HG03280 (cell line): Measurements from ENCODE around the gene POU2AF1.
A peak's percentile ranks its signal among the peaks of the same experiment; 100 is the strongest.

Source experiments
- ATAC-seq: cut with Tn5 transposase; IDR thresholded peaks from one replicate; pipeline ENCODE4 v1.9.1; 2021; ENCODE audit warnings: mild to moderate bottlenecking, moderate library complexity; ENCODE audit not compliant: unreplicated experiment

Gene POU2AF1

DNA sequence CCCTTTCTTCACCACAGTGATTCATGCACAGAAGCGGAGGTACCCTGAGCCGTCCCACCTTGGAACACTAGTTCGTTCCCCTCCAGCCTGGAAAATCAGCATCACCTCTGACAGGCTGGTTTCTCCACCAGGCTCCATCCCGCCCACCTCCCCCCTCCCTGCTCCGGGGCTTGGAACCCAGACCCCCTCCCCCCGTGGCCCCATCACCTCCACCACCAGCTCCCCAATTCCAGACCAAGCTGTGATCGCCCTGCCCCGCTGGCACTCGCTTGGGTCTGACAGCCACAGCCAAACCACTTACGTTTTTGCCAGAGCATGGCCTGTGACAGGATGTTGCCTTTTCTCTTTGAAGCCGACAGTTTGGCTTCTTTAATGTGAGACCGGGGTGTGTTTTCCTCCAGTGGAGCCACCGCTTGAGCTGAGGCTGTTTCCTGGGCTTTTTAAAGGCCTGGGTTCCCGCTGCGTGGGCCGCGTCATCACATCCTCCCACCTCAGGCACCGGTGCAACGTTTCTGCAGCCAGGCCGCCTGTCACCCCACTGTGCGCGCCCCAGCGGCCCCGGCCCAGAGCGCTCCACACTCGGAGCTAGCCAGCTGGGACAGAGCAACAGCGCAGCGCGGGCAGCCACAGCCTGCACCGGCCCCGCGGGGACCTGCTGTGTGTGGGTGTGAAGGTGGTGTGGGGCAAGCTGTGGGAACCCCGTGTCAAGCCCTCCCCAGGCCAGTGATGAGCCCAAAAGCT, at the start of gene POU2AF1:
TSS of gene POU2AF1 (minus strand) at position 415 of the 741 bp plus-strand sequence. CDS start at position 317, 98 bp downstream.
- ATAC-seq, result peak; percentile 75

DNA sequence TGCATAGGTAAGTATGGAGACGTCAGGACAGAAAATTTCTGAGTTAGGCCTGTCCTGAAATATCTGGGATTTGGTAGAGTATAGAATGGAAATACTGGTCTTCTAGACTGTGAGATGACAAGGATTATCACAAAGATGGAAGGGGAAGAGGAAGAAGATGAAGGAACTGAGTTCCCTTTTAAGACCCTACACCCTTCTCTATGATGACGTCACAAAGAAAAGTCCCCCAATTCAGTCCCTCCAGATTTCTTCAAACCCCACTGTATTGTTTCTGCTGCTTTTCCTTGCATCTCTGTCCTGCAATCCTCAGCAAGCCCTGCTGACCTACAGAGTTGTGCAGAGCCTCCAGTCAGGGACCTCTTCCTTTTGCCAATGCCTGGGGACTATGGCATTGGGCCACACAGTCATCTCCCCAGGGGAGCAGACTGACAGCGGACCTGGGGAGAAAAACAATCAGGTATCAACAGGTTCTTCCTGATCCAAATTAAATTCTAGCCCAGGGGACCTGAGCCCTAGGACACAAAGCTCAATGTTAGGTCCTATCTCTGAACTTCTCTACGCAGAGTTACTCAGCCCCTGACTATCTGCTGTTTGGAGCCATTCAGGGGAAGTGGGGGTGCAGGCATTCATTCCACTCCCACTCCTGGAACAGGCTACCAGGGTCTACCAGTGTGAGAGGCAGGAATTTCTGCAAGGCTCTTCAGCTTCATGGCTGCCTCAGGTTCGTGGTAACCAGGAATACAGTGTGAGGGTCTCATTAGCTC, 49.2 kb upstream of the POU2AF1 start:
- ATAC-seq, result no peak

- no peak for ATAC-seq
Measured at GRCh38 chr11:111427471-111427912, 48.4 kb upstream of the POU2AF1 start.

GRCh38 chr11:111426617-111427016, 47.5 kb upstream of the POU2AF1 start:
- no peak for ATAC-seq

- peak; percentile 17 for ATAC-seq
Measured at GRCh38 chr11:111423250-111423615, 44.2 kb upstream of the POU2AF1 start.

GRCh38 chr11:111422494-111423249, 43.6 kb upstream of the POU2AF1 start:
- ATAC-seq, result peak; percentile 86

DNA sequence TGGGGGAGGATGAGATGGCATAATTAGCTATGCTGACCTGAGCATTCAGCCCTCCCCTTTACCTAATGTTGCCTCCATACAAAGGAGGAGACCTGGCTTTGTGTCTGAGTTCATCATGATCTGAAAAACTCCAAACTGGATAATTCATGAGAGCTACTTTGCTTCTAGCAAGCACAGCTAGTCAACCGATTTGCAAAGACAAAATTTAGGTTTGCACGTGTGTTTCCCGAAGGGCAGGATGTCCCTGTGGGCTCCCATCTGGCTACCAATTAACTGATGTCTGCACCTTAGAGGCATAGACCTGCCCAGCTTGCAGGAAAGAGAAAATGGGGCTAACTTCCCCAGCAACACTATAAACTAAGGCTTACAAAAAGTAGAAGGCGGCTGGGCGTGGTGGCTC, 42.2 kb upstream of the POU2AF1 start:
- ATAC-seq, result no peak

DNA sequence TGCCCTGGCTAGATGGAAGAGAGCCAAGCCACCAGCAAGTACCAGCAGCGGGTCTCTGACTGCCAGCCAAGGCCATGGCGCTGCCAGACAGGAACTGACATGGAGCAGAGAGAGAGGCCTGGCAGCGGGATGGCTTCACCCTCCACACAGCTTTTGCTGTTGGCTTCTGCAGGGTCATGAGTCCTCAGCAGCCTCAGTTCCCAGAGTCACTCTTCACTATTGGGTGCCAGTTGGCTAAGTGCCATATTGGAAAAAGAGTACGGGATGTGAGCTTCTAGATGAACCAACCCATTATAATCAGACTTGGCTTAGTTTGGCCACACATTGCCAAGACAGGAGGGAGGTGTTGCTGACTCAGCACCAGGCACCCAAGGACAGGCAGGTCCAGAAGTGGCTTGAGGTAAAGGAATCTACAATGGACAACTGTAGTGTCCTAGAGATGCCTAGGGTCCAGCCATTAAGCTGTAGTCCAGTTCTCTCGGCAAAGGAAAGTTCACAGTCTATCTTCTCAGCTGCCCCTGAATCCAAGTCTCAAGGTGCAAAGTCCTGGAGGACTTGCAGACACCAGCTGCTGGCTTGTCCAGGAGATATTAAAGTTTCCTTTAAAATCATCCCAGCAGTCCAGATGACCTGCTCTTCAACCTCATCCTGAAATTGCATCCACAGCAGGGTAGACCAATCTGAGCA, 40.7 kb upstream of the POU2AF1 start:
- ATAC-seq, result no peak

- no peak for ATAC-seq
Measured at GRCh38 chr11:111419181-111419580, 40.1 kb upstream of the POU2AF1 start.

DNA sequence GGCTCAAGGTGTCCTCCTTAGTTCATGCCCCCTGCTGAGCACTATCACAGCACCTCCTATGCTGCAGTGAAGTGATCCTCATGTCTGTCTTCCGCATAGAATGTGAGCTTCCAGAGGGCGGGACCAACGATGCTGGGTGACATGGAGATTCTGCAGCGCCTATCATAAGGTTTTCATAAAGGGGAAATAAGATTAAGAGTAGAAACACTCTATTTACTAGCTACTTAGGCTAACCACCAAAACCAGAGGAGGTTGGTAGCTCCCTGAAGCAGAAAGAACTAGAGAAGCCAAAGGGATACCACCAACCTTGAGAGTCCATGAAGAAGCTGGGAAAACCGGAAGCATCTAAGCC, 39.3 kb upstream of the POU2AF1 start:
- no peak for ATAC-seq

DNA sequence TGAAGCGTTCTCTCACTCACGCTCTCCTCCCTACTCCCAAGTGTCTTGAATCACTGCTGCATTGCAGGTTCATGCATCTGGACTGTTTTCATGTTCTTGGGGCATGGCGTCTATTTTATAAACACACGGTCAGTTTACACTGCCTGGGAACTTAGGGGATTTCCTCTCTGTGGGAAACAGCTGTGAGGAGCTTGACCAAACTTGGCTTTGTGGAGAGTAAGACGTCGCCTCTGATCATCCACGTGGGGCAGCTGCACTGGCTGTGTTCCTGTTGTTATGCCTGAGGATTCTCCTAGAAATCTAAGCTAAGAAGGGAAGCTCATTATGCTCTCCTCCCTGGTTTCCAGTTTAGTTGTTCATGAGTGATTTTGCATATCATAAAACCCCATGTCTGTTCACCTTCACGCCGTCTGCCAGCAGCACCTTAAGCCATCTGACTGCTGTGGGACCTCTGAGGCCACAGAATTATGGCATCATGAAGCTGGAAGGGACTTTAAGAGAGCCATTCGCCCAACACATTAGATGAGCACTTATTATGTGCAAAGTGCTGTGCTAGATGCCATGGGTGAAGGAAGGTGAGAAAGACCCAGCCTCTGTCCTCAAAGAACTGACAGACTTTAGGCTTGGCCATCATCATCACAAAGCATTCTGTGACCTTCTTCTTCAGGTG, 38.8 kb upstream of the POU2AF1 start:
- ATAC-seq, result peak; percentile 35

- peak; percentile 62 for ATAC-seq
Measured at GRCh38 chr11:111417011-111417765, 38.1 kb upstream of the POU2AF1 start.

DNA sequence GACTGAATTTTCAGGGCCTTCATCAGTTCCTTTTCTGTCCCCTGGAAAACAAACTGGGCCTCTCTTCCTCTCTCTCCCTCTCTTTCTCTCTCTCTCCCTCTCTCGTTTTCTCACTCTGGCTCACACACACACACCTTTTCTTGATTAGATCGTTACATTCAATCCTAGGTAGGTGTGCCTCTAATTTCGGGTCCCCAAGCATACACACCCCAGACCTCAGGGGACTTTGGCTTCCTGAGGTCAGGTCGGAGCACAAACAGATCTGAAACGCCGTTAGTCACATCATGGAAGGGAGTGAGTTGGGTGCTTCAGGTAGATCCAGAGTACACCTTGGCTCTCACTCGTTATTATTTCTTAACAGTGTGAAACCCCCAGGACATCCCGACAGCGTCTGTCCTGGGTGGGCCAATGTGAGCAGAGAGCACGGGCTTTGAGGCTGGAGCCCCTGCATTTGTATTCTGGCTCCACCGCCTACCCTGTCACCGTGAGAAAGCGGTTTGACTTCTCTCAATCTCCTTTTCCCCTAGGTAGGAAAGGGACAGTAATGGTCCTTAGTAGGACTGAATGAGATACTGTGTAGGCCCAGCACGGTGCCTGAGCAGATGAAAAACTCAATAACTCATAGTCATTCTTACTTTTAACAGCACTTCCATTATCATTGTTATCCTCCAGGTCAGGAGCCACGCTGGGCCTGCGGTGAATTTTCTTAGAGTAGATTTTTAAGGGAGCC, 37.3 kb upstream of the POU2AF1 start:
- peak; percentile 3 for ATAC-seq

DNA sequence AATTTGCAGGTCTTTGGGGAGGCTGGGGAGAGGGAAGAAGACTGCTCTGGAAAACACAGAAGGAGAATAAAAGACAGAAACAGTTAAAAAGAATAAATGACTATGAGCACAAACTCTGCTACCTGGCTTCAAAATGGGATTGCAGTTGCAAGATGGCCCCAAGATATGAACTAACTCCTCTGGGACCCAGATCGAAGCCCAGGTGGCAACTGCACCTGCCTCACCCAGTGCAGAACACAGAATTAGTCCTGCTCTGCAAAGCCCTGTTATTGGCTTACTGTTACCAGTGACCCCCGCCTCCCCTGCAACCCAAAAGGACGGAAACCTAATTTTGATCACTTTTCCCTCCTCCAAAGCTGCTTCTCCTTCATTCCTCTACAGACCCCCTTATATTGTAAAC, 35.9 kb upstream of the POU2AF1 start:
- no peak for ATAC-seq

DNA sequence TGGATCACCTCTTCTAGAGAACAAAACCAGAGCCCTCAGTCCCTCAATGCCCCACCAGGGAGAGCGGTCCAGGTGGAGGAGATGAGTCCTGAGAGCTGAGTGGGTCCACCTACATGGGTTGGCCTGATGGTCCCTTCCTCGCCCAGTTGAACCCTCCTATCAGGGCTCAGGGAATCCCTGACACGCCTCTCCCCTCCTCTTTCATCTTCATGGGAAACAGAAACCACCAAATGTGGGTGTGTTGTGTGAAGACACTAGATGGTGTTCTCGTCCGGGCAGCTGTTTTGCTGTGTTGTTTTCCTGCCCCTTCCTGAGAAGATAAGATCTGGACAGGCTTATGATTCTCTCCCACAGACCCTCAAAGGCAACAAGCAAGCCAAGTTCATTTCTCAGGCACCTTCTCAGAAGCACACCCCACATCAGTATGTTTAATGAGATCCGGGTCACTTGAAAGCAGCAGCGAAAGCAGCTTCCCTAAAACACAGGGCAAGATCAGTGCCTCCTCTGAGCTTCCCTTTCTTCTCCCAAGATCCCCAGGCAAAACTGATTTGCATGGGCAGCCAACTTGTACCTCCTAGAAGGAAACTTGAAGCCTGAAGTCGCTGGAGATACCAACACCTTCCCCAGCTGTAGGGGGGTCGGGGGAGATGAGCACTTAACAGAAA, 35.3 kb upstream of the POU2AF1 start:
- ATAC-seq, result no peak

GRCh38 chr11:111413849-111414248, 34.8 kb upstream of the POU2AF1 start:
- no peak for ATAC-seq

DNA sequence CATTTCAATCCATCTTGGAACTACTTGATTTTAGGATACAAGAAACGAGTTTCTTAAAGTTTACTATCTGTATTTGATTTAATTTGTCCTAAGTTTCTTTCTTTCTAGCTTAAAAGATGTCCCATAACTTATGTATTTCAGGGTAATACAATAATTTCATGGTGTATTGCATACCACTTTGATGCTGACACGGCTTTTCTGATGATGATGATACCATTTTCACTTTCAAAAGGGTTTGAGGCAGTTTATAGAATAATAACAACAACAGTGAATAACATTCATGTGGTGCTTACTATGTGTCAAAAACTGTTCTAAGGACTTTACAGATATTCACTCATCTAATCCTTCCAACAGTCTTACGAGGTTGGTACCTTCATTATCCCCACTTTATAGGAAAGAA, 33.2 kb upstream of the POU2AF1 start:
- no peak for ATAC-seq

DNA sequence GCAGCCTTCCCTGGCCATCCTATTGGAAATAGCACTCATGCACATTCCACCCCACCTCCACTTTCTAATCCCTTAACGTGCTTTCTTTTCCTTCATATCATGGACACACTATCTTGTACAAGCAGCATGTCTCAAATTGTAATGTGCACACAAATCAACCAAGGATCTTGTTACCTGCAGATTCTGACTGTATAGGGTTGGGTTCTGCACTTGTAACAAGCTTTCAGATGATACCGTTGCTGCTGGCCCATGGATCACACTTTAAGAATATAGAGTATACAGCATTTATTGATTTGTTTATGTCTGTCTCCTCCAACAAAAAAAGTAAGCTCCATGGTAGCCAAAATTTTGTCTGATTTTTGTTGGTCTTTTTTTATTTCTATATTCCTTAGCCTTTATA, 32.4 kb upstream of the POU2AF1 start:
- no peak for ATAC-seq

- no peak for ATAC-seq
Measured at GRCh38 chr11:111410951-111411350, 31.9 kb upstream of the POU2AF1 start.
